GM12878 (cell line): ENCODE data around the gene BSN. TPM values are rescaled to one million over a fixed set of nuclear protein-coding genes. Genes with fewer than 3 reads are reported as not detected.

Experiments
- ATAC-seq: fragments of 200-7000 bp; cut with Tn5 transposase; 3 replicates; pipeline ENCODE4 v1.9.1; 2020; ENCODE audit warnings: mild to moderate bottlenecking, moderate library complexity
- BruUV-seq: library from RNA; stranded (reverse); fragments of 400-500 nt; replicated peaks from 2 replicates; lab custom pipeline; 2021; lab: Mats Ljungman, UMichigan
- CTCF ChIA-PET: fragments of 300-600 bp; sonication (Branson Sonifier 250); formaldehyde crosslinking; extraction: SDS; loops from one replicate; lab custom pipeline; 2021; ENCODE audit warnings: inconsistent platforms; lab: Yijun Ruan, JAX
- POLR2A ChIA-PET: fragments of 350-600 bp; formaldehyde crosslinking; extraction: SDS; loops from one replicate; lab custom pipeline; 2021; ENCODE audit warnings: inconsistent platforms; lab: Charles Lee
- RAD21 ChIA-PET: fragments of 300-600 bp; sonication (Branson Sonifier 250); formaldehyde crosslinking; loops from one replicate; lab custom pipeline; 2023; ENCODE audit warnings: antibody characterized with exemption; ENCODE audit not compliant: unreplicated experiment; lab: Charles Lee
- SMC1A ChIA-PET: fragments of 300-600 bp; sonication (Branson Sonifier 250); formaldehyde crosslinking; loops from one replicate; lab custom pipeline; 2023; ENCODE audit not compliant: unreplicated experiment, uncharacterized antibody; lab: Charles Lee
- DNase-seq: peaks from one replicate; pipeline ENCODE4 v3.0.0-alpha.2; 2011; ENCODE audit warnings: low read depth, low spot score
- FAIRE-seq: peaks from 3 replicates; lab custom pipeline; 2011; peaks lifted over from hg19 to GRCh38; lab: Jason Lieb, UNC
- H2AFZ ChIP-seq: 2 replicates; pipeline ENCODE4 v1.6.0; 2011; ENCODE audit warnings: low read depth, low read length, control low read depth; ENCODE audit not compliant: control insufficient read depth
- H3K27ac ChIP-seq: 2 replicates; pipeline ENCODE4 v1.5.1; 2011; ENCODE audit warnings: control low read depth; ENCODE audit not compliant: control insufficient read depth, insufficient read depth
- H3K27me3 ChIP-seq, 2 experiments: replicated peaks in 1 of 2; 2 replicates each; pipeline versions ENCODE4 v1.6.0 to v1.6.1; 2011; ENCODE audit warnings: low read length in 1 of 2; ENCODE audit not compliant: control insufficient read depth in 2 of 2, insufficient read depth in 2 of 2
- H3K36me3 ChIP-seq, 2 experiments: 2 replicates each; pipeline ENCODE4 v1.5.1; 2011; ENCODE audit warnings: low read length in 1 of 2; ENCODE audit not compliant: control insufficient read depth in 2 of 2, insufficient read depth in 2 of 2
- H3K4me1 ChIP-seq: 2 replicates; pipeline ENCODE4 v1.6.1; 2011; ENCODE audit warnings: mild to moderate bottlenecking, low read length, moderate library complexity, mixed read lengths; ENCODE audit not compliant: control insufficient read depth, insufficient read depth
- H3K4me2 ChIP-seq: 2 replicates; pipeline ENCODE4 v1.6.0; 2011; ENCODE audit warnings: control low read depth; ENCODE audit not compliant: control insufficient read depth, insufficient read depth
- H3K4me3 ChIP-seq: fragments of 200-600 bp; sonication (generic); 2 replicates; pipeline ENCODE4 v1.5.1; 2016
- H3K79me2 ChIP-seq: 2 replicates; pipeline ENCODE4 v1.6.0; 2011; ENCODE audit warnings: low read length; ENCODE audit not compliant: control insufficient read depth, insufficient read depth
- H3K9ac ChIP-seq: 2 replicates; pipeline ENCODE4 v1.8.0; 2011; ENCODE audit warnings: low read length, control low read depth, mixed read lengths; ENCODE audit not compliant: control insufficient read depth, insufficient read depth
- H3K9me3 ChIP-seq: replicated peaks from 3 replicates; pipeline ENCODE4 v1.5.1; 2011; ENCODE audit warnings: mild to moderate bottlenecking, low read length; ENCODE audit not compliant: control insufficient read depth, insufficient read depth
- H4K20me1 ChIP-seq: 2 replicates; pipeline ENCODE4 v1.6.0; 2011; ENCODE audit not compliant: control insufficient read depth, insufficient read depth
- BCLAF1 ChIP-seq: fragments of 450-650 bp; IDR thresholded peaks from 2 replicates; pipeline ENCODE4 v1.6.1; 2017; ENCODE audit warnings: antibody characterized with exemption, mild to moderate bottlenecking, moderate library complexity
- BMI1 ChIP-seq: fragments of 450-650 bp; IDR thresholded peaks from 2 replicates; pipeline ENCODE4 v1.6.1; 2016; ENCODE audit warnings: mild to moderate bottlenecking, moderate library complexity, borderline replicate concordance
- EED ChIP-seq: sonication (generic); IDR thresholded peaks from 2 replicates; pipeline ENCODE4 v1.6.1; 2016; ENCODE audit warnings: antibody characterized with exemption, low read depth
- LARP7 ChIP-seq: fragments of 450-650 bp; IDR thresholded peaks from 2 replicates; pipeline ENCODE4 v1.6.1; 2017; ENCODE audit warnings: mild to moderate bottlenecking
- MAX ChIP-seq: IDR thresholded peaks from 2 replicates; pipeline ENCODE4 v1.6.1; 2012; ENCODE audit warnings: low read depth, low read length, improper control_type of control experiment
- NFIC ChIP-seq: IDR thresholded peaks from 2 replicates; pipeline ENCODE4 v1.6.1; 2012; ENCODE audit warnings: low read depth, mild to moderate bottlenecking, inconsistent platforms, low read length, moderate library complexity
- NFYB ChIP-seq: IDR thresholded peaks from 2 replicates; pipeline ENCODE4 v1.6.1; 2011; ENCODE audit warnings: low read depth, mild to moderate bottlenecking, low read length, improper control_type of control experiment, moderate library complexity; ENCODE audit not compliant: insufficient read depth
- NR2C1 ChIP-seq: fragments of 450-650 bp; IDR thresholded peaks from 2 replicates; pipeline ENCODE4 v1.6.1; 2017; ENCODE audit warnings: antibody characterized with exemption, mild to moderate bottlenecking, moderate library complexity
- NR2C2 ChIP-seq: IDR thresholded peaks from 2 replicates; pipeline ENCODE4 v1.6.1; 2011; ENCODE audit warnings: borderline replicate concordance, low read depth; ENCODE audit not compliant: control insufficient read depth, insufficient read length
- PML ChIP-seq: IDR thresholded peaks from 2 replicates; pipeline ENCODE4 v1.6.1; 2012; ENCODE audit warnings: low read length, inconsistent platforms
- SP1 ChIP-seq: IDR thresholded peaks from one replicate; pipeline ENCODE4 v1.6.1; 2011; ENCODE audit warnings: low read depth, low read length
- STAT1 ChIP-seq: fragments of 450-650 bp; conservative IDR thresholded peaks from 2 replicates; pipeline ENCODE4 v1.6.1; 2014; ENCODE audit warnings: antibody characterized with exemption, mild to moderate bottlenecking
- STAT3 ChIP-seq: IDR thresholded peaks from 2 replicates; pipeline ENCODE4 v1.6.1; 2011; ENCODE audit warnings: low read depth, low read length, improper control_type of control experiment
- SUZ12 ChIP-seq: fragments of 200-600 bp; sonication (generic); IDR thresholded peaks from one replicate; pipeline ENCODE4 v1.6.1; 2018; ENCODE audit warnings: antibody characterized with exemption, mild to moderate bottlenecking; ENCODE audit not compliant: unreplicated experiment
- ZNF622 ChIP-seq: fragments of 450-650 bp; IDR thresholded peaks from 2 replicates; pipeline ENCODE4 v1.6.1; 2017; ENCODE audit warnings: mild to moderate bottlenecking, inconsistent platforms
- WGBS: methylation state at CpG from one replicate; pipeline ENCODE4 v1.1.6; 2016; ENCODE audit warnings: low lambda C conversion rate; ENCODE audit not compliant: insufficient replicate concordance, insufficient coverage; ENCODE audit errors: missing lambda C conversion rate; 5-methylcytosine and 5-hydroxymethylcytosine counted together
- in situ Hi-C: fragments of 300-500 bp; cut with MboI; formaldehyde crosslinking; loops from 9 replicates; pipeline ENCODE4 v1.14.3; 2018; ENCODE audit warnings: mixed read lengths
- intact Hi-C: fragments of 100-400 bp; cut with micrococcal nuclease; formaldehyde crosslinking; loops from one replicate; pipeline ENCODE4 v1.14.2; 2022; ENCODE audit not compliant: unreplicated experiment
- polyA plus RNA-seq, 11 experiments: library from polyadenylated mRNA; depleted of rRNA in 4 of 11; unstranded in 6 of 11; stranded (reverse) in 5 of 11; fragments of >200 nt; fragmentation: Nextera tagmentation in 4 of 11; fragmentation: Illumina TruSeq in 1 of 11; extraction: Ambion mirVana in 4 of 11; extraction: Trizol in 1 of 11; gene quantifications; 1 replicate in 1 of 11; 2 replicates in 10 of 11; pipeline versions ENCODE4 v1.2.1 to v1.2.3, GENCODE V29; 2011 to 2016; ENCODE audit warnings: inconsistent platforms in 2 of 11, missing spikeins in 2 of 11, low read depth in 1 of 11
- total RNA-seq, 4 experiments: library from RNA; depleted of rRNA in 3 of 4; stranded (reverse); fragments of >200 nt in 3 of 4; fragmentation: Illumina TruSeq in 1 of 4; extraction: Trizol in 1 of 4; gene quantifications; 2 replicates each; pipeline versions ENCODE4 v1.2.1 to v1.2.3, GENCODE V29; 2013 to 2021

The BSN gene
- total and polyA plus RNA-seq, 10 of the 15 experiments (the other 5 are each of a cell fraction or from before 2014, with no cell fraction given), result under 0.01 to 0.19 (median 0.05) TPM; not detected in 1

GRCh38 chr3:49530231-49530630 is 24.0 kb upstream of the BSN start:
- intact Hi-C loops, result no loop called here
- FAIRE-seq, result no peak
- ChIA-PET POLR2A (interaction anchor here (0.6 to 1.1 kb wide), 4 partner anchors 9 to 523 kb away, joined by 3 to 6 read pairs (median 4); no protein-coding TSS in a partner anchor), RAD21 (interaction anchor here (1.0 kb wide), 1 partner anchor 10 kb away, joined by 3 read pairs; no protein-coding TSS in a partner anchor), SMC1A (no interaction called here), CTCF (interaction anchor here (1.1 kb wide), 1 partner anchor 9 kb away, joined by 8 read pairs; no protein-coding TSS in a partner anchor)
- Histone ChIP-seq H2AFZ (no peak overlapping the region), H3K27me3 (no peaks in the 10 kb centered on the region), H3K9me3 (no peaks in the 10 kb centered on the region), H3K9ac (no peak overlapping the region), H3K4me1 (no peaks in the 10 kb centered on the region), H4K20me1 (no peaks in the 10 kb centered on the region; the same call in 1 of the 2 replicates), H3K79me2 (no peaks in the 10 kb centered on the region), H3K4me2 (no peak overlapping the region), H3K27ac (no peak overlapping the region), H3K36me3 (peaks cover 3 to 19% of the 10 kb centered on the region in 2 experiments; a peak in 3 of 4 replicates), H3K4me3 (no peak overlapping the region)
- in situ Hi-C loops, result loop anchor here (10.0 kb wide), 1 partner anchor 145 kb away; the partner anchor contains the start of gene APEH
- TF ChIP-seq LARP7 (no peak), STAT3 (no peak), BMI1 (no peak), SP1 (no peak), ZNF622 (no peak), MAX (no peak), NFIC (no peak), BCLAF1 (no peak), NR2C1 (no peak), NFYB (no peak), SUZ12 (no peak), NR2C2 (no peak), STAT1 (no peak), EED (no peak), PML (no peak)
- DNase-seq, result no peak
- no TSS peak for BruUV-seq
- 87% methylated on average over 5 of the region's 5 CpGs for WGBS
- ATAC-seq, result no peak
